GM23338 (cell line): ENCODE measurements around the gene RAB34.

Experiments
- CREB1 ChIP-seq: fragments of 250-450 bp; sonication (Bioruptor Pico); IDR thresholded peaks from 2 replicates; pipeline ENCODE4 v1.5.0; 2020; ENCODE audit warnings: low read depth, mild to moderate bottlenecking, moderate library complexity
- EZH2 ChIP-seq: fragments of 200-600 bp; sonication (generic); IDR thresholded peaks from one replicate; pipeline ENCODE4 v1.8.0; 2017; ENCODE audit warnings: antibody characterized with exemption, mild to moderate bottlenecking, low read depth; ENCODE audit not compliant: unreplicated experiment
- EZH2phosphoT487 ChIP-seq: fragments of 200-600 bp; sonication (generic); IDR thresholded peaks from one replicate; pipeline ENCODE4 v1.8.1; 2018; ENCODE audit warnings: antibody characterized with exemption; ENCODE audit not compliant: unreplicated experiment
- JUNB ChIP-seq: IDR thresholded peaks from one replicate; pipeline ENCODE4 v1.6.1; 2016; ENCODE audit warnings: antibody characterized with exemption; ENCODE audit not compliant: unreplicated experiment
- NANOG ChIP-seq: IDR thresholded peaks from 2 replicates; pipeline ENCODE4 v1.6.1; 2016; ENCODE audit warnings: antibody characterized with exemption, borderline replicate concordance
- POLR2AphosphoS5 ChIP-seq: IDR thresholded peaks from 2 replicates; pipeline ENCODE4 v1.6.1; 2016; ENCODE audit warnings: antibody characterized with exemption, low read depth
- ZNF331 ChIP-seq: fragments of 250-450 bp; sonication (Bioruptor Pico); IDR thresholded peaks from 2 replicates; pipeline ENCODE4 v1.5.0; 2020; ENCODE audit warnings: low read depth, mild to moderate bottlenecking, moderate library complexity
- TF ChIP-seq, protein P1 (sequence below), 2 experiments: fragments of 200-600 bp in 1 of 2; sonication (generic) in 1 of 2; conservative IDR thresholded peaks; 2 replicates each; pipeline versions ENCODE4 v1.5.1 to v1.6.1; 2016 to 2017; ENCODE audit warnings: antibody characterized with exemption in 2 of 2, low read depth in 2 of 2, mild to moderate bottlenecking in 2 of 2, moderate library complexity in 1 of 2
- TF ChIP-seq, protein P2 (sequence below): IDR thresholded peaks from one replicate; pipeline ENCODE4 v1.6.1; 2018; ENCODE audit warnings: antibody characterized with exemption; ENCODE audit not compliant: unreplicated experiment
- TF ChIP-seq, protein P3 (sequence below): IDR thresholded peaks from 2 replicates; pipeline ENCODE4 v1.6.1; 2016; ENCODE audit warnings: antibody characterized with exemption

DNA sequence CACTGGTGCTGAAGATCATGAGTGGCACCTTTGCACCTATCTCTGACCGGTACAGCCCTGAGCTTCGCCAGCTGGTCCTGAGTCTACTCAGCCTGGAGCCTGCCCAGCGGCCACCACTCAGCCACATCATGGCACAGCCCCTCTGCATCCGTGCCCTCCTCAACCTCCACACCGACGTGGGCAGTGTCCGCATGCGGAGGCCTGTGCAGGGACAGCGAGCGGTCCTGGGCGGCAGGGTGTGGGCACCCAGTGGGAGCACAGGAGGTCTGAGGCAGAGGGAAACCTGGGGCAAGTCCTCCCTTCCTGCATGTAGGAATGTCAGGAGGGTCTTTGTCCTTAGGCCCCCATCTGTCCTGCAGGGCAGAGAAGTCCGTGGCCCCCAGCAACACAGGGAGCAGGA, 19.6 kb upstream of the RAB34 start:
- TF ChIP-seq, protein P1, sequence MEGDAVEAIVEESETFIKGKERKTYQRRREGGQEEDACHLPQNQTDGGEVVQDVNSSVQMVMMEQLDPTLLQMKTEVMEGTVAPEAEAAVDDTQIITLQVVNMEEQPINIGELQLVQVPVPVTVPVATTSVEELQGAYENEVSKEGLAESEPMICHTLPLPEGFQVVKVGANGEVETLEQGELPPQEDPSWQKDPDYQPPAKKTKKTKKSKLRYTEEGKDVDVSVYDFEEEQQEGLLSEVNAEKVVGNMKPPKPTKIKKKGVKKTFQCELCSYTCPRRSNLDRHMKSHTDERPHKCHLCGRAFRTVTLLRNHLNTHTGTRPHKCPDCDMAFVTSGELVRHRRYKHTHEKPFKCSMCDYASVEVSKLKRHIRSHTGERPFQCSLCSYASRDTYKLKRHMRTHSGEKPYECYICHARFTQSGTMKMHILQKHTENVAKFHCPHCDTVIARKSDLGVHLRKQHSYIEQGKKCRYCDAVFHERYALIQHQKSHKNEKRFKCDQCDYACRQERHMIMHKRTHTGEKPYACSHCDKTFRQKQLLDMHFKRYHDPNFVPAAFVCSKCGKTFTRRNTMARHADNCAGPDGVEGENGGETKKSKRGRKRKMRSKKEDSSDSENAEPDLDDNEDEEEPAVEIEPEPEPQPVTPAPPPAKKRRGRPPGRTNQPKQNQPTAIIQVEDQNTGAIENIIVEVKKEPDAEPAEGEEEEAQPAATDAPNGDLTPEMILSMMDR (conservative IDR thresholded peaks at IDR 0.05; ENCODE audit: low read depth in 2 of 2), result no peak
- TF ChIP-seq POLR2AphosphoS5, result no peak
- TF ChIP-seq, protein P2, sequence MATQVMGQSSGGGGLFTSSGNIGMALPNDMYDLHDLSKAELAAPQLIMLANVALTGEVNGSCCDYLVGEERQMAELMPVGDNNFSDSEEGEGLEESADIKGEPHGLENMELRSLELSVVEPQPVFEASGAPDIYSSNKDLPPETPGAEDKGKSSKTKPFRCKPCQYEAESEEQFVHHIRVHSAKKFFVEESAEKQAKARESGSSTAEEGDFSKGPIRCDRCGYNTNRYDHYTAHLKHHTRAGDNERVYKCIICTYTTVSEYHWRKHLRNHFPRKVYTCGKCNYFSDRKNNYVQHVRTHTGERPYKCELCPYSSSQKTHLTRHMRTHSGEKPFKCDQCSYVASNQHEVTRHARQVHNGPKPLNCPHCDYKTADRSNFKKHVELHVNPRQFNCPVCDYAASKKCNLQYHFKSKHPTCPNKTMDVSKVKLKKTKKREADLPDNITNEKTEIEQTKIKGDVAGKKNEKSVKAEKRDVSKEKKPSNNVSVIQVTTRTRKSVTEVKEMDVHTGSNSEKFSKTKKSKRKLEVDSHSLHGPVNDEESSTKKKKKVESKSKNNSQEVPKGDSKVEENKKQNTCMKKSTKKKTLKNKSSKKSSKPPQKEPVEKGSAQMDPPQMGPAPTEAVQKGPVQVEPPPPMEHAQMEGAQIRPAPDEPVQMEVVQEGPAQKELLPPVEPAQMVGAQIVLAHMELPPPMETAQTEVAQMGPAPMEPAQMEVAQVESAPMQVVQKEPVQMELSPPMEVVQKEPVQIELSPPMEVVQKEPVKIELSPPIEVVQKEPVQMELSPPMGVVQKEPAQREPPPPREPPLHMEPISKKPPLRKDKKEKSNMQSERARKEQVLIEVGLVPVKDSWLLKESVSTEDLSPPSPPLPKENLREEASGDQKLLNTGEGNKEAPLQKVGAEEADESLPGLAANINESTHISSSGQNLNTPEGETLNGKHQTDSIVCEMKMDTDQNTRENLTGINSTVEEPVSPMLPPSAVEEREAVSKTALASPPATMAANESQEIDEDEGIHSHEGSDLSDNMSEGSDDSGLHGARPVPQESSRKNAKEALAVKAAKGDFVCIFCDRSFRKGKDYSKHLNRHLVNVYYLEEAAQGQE, result no peak
- no peak for TF ChIP-seq EZH2
- no peak for TF ChIP-seq CREB1 (CRISPR knock-in tag)
- no peak for TF ChIP-seq JUNB
- TF ChIP-seq NANOG, result no peak
- no peak for TF ChIP-seq EZH2phosphoT487
- TF ChIP-seq, protein P3, sequence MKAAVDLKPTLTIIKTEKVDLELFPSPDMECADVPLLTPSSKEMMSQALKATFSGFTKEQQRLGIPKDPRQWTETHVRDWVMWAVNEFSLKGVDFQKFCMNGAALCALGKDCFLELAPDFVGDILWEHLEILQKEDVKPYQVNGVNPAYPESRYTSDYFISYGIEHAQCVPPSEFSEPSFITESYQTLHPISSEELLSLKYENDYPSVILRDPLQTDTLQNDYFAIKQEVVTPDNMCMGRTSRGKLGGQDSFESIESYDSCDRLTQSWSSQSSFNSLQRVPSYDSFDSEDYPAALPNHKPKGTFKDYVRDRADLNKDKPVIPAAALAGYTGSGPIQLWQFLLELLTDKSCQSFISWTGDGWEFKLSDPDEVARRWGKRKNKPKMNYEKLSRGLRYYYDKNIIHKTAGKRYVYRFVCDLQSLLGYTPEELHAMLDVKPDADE, result no peak
- TF ChIP-seq ZNF331 (CRISPR knock-in tag), result no peak
